Upper lobe of left lung (tissue), 6 donors: ENCODE data around the gene NUP210. TPM values are rescaled to one million over a fixed set of nuclear protein-coding genes. Genes with fewer than 3 reads are reported as not detected.

Experiments
- ATAC-seq, 2 donors: fragments of 200-7000 bp; cut with Tn5 transposase; one replicate each; pipeline ENCODE4 v1.9.1; 2022; ENCODE audit warnings: mild to moderate bottlenecking in 2 of 2, moderate library complexity in 2 of 2; ENCODE audit not compliant: low FRiP score in 2 of 2
- DNase-seq, 2 donors: peaks; one replicate each; pipeline ENCODE4 v3.0.0-alpha.2; 2019 to 2020
- H3K27ac ChIP-seq, 4 donors: fragments of 200-600 bp; sonication (generic); one replicate each; pipeline ENCODE4 v1.5.1; 2016 to 2019
- H3K27me3 ChIP-seq, 4 donors: fragments of 200-600 bp; sonication (generic); one replicate each; pipeline ENCODE4 v1.5.1; 2017 to 2019
- H3K36me3 ChIP-seq, 4 donors: fragments of 200-600 bp; sonication (generic); one replicate each; pipeline ENCODE4 v1.5.1; 2016 to 2019
- H3K4me1 ChIP-seq, 4 donors: fragments of 200-600 bp; sonication (generic); one replicate each; pipeline ENCODE4 v1.5.1; 2018 to 2019
- H3K4me3 ChIP-seq, 4 donors: fragments of 200-600 bp; sonication (generic); one replicate each; pipeline ENCODE4 v1.5.1; 2017 to 2019; ENCODE audit warnings: mild to moderate bottlenecking in 2 of 4, moderate library complexity in 1 of 4
- H3K9me3 ChIP-seq, 4 donors: fragments of 200-600 bp; sonication (generic); one replicate each; pipeline ENCODE4 v1.5.1; 2018 to 2019
- EP300 ChIP-seq, 4 donors: sonication (generic); formaldehyde crosslinking; IDR thresholded peaks; one replicate each; pipeline ENCODE4 v1.5.1; 2017; ENCODE audit warnings: antibody characterized with exemption in 4 of 4, control low read depth in 2 of 4
- POLR2A ChIP-seq, 4 donors: fragments of 450-650 bp; IDR thresholded peaks; one replicate each; pipeline ENCODE4 v1.5.1; 2016 to 2017; ENCODE audit warnings: antibody characterized with exemption in 4 of 4, mild to moderate bottlenecking in 2 of 4
- POLR2AphosphoS5 ChIP-seq, 2 donors: sonication (generic); formaldehyde crosslinking; IDR thresholded peaks; one replicate each; pipeline ENCODE4 v1.5.1; 2017; ENCODE audit warnings: antibody characterized with exemption in 2 of 2
- WGBS, 2 donors: methylation state at CpG; one replicate each; pipeline ENCODE4 v1.1.5; 2017 to 2018; 5-methylcytosine and 5-hydroxymethylcytosine counted together
- total RNA-seq, 6 donors: library from RNA; depleted of rRNA in 4 of 6; stranded (reverse); fragments of >200 nt in 4 of 6; gene quantifications; one replicate each; pipeline versions ENCODE4 v1.1.0 to v1.2.1, GENCODE V29; 2016 to 2021
- TF ChIP-seq, protein P1 (sequence below), 6 experiments: fragments of 450-650 bp in 4 of 6; fragments of 200-600 bp in 2 of 6; sonication (generic) in 2 of 6; IDR thresholded peaks; one replicate each; pipeline ENCODE4 v1.5.1; 2016 to 2019; ENCODE audit warnings: antibody characterized with exemption in 6 of 6
- donor health status: DM: no; HTN: no; CAD: no; lungs with moderate emphysema.
- donor health status: DM: no; HTN: yes; CAD: no; lungs with severe emphysema.

Gene NUP210
- total RNA-seq, 6 donors from 2014 or later: 14.6 to 23.0 (median 20.8) TPM

DNA sequence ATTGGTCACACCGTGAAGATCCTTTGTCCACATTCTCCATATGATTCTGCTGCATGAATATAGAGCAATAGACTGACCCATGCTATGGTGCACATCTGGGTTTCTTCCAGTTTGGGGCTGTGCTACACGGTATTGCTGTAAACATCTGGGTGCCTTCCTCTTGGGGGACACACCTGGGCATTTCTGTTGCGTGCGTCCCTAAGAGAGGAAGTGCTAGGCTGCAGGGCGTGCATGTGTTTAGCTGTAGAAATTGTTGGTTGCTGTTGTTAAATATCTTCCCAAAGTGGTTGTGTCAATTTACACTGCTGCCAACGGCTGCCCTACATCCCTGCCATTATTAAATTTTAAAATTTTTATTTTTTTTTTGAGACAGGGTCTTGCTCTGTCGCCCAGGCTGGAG lies 52.4 kb downstream of the NUP210 start:
- Histone ChIP-seq H3K36me3 (peaks cover 2 to 40% (median 27%) of the 10 kb centered on the region in 4 donors), H3K4me1 (no peaks in the 10 kb centered on the region), H3K27me3 (no peaks in the 10 kb centered on the region), H3K9me3 (no peaks in the 10 kb centered on the region), H3K27ac (no peak overlapping the region), H3K4me3 (no peak overlapping the region)
- DNase-seq (no peak), ATAC-seq (no peak)
- TF ChIP-seq POLR2AphosphoS5 (IDR thresholded peaks at IDR 0.05): no peak
- WGBS, 2 donors: 71 to 74% methylated on average over 7 of the region's 7 CpGs

DNA sequence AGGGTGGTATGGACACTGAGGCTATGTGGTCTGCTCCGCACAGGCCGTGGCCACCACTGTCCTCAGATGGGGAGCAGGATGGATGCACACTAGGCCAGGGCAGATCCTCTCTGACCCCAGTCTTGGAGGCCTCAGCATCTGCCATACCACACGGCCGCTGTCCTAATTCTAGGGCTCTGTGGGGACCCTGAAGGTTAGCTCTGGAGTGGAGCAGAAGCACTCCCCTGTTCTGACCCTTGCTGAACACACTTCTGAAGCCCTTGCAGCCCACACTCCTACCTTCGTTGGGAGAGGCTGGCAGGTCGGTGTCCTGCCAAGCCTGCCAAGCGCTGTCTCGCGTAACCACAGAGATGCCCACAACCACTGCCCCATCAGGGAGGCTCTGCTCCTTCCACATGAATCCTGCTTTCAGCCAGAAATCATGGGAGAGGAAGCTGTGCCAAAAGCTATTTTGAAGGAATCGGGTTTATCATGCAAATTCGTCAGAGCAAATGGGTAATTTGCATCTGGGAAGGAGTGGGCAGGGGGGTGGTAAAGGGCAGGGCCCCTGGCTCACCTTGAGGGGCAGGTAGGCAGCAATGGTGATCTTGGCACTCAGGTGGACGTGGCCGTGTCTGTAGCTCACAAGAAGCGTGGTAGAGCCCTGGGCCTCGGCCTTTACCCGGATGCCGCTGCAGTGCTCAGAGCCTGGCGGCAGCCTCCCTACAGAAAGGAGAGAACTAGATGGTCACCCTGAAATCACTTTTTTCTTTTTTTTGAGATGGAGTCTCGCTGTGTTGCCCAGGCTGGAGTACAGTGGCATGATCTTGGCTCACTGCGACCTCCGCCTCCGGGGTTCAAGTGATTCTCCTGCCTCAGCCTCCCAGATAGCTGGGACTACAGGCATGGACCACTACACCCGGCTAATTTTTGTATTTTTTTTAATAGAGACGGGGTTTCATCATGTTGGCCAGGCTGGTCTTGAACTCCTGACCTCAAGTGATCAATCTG lies 54.4 kb downstream of the NUP210 start:
- ATAC-seq (no peak), DNase-seq (no peak)
- Histone ChIP-seq H3K36me3 (peaks cover 0 to 32% (median 18%) of the 10 kb centered on the region in 4 donors), H3K4me3 (no peak overlapping the region), H3K4me1 (no peaks in the 10 kb centered on the region), H3K27me3 (no peaks in the 10 kb centered on the region), H3K27ac (no peak overlapping the region), H3K9me3 (no peaks in the 10 kb centered on the region)
- 93 to 95% methylated on average over 22 to 24 of the region's 24 CpGs for WGBS, 2 donors
- TF ChIP-seq, protein P1, sequence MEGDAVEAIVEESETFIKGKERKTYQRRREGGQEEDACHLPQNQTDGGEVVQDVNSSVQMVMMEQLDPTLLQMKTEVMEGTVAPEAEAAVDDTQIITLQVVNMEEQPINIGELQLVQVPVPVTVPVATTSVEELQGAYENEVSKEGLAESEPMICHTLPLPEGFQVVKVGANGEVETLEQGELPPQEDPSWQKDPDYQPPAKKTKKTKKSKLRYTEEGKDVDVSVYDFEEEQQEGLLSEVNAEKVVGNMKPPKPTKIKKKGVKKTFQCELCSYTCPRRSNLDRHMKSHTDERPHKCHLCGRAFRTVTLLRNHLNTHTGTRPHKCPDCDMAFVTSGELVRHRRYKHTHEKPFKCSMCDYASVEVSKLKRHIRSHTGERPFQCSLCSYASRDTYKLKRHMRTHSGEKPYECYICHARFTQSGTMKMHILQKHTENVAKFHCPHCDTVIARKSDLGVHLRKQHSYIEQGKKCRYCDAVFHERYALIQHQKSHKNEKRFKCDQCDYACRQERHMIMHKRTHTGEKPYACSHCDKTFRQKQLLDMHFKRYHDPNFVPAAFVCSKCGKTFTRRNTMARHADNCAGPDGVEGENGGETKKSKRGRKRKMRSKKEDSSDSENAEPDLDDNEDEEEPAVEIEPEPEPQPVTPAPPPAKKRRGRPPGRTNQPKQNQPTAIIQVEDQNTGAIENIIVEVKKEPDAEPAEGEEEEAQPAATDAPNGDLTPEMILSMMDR (IDR thresholded peaks at IDR 0.05): no peak
- TF ChIP-seq POLR2AphosphoS5 (IDR thresholded peaks at IDR 0.05) (no peak), EP300 (IDR thresholded peaks at IDR 0.05) (no peak), POLR2A (IDR thresholded peaks at IDR 0.05) (no peak)

GRCh38 chr3:13364602-13365271 lies 55.4 kb downstream of the NUP210 start:
- Histone ChIP-seq H3K27me3 (no peaks in the 10 kb centered on the region), H3K27ac (no peak overlapping the region), H3K9me3 (no peaks in the 10 kb centered on the region), H3K36me3 (peaks cover 0 to 32% (median 17%) of the 10 kb centered on the region in 4 donors), H3K4me3 (no peak overlapping the region), H3K4me1 (no peaks in the 10 kb centered on the region)
- TF ChIP-seq, protein P1 (IDR thresholded peaks at IDR 0.05): no peak
- no peak for TF ChIP-seq POLR2A (IDR thresholded peaks at IDR 0.05)
- no peak for TF ChIP-seq EP300 (IDR thresholded peaks at IDR 0.05)
- no peak for TF ChIP-seq POLR2AphosphoS5 (IDR thresholded peaks at IDR 0.05)
- DNase-seq (no peak), ATAC-seq (no peak)
- WGBS, 2 donors: 90 to 95% methylated on average over 12 of the region's 12 CpGs

GRCh38 chr3:13362551-13362950 lies 57.6 kb downstream of the NUP210 start:
- Histone ChIP-seq H3K9me3 (no peaks in the 10 kb centered on the region), H3K4me1 (no peaks in the 10 kb centered on the region), H3K36me3 (peaks cover 0 to 54% (median 26%) of the 10 kb centered on the region in 4 donors), H3K4me3 (no peak overlapping the region), H3K27me3 (no peaks in the 10 kb centered on the region), H3K27ac (no peak overlapping the region)
- TF ChIP-seq, protein P1 (IDR thresholded peaks at IDR 0.05): no peak
- TF ChIP-seq POLR2AphosphoS5 (IDR thresholded peaks at IDR 0.05) (no peak), EP300 (IDR thresholded peaks at IDR 0.05) (no peak), POLR2A (IDR thresholded peaks at IDR 0.05) (no peak)
- ATAC-seq (no peak), DNase-seq (no peak)
- 92 to 97% methylated on average over 8 of the region's 8 CpGs for WGBS, 2 donors

GRCh38 chr3:13359916-13360315 lies 60.2 kb downstream of the NUP210 start:
- no peaks in the 10 kb centered on the region for H3K4me1 ChIP-seq

More at GRCh38 chr3:13359916-13360315, 60.2 kb downstream of the NUP210 start:
- H3K4me3 ChIP-seq: no peak overlapping the region
- 97 to 98% methylated on average over 6 of the region's 6 CpGs for WGBS, 2 donors
- no peak for TF ChIP-seq POLR2AphosphoS5 (IDR thresholded peaks at IDR 0.05)
- TF ChIP-seq, protein P1 (IDR thresholded peaks at IDR 0.05): no peak
- TF ChIP-seq EP300 (IDR thresholded peaks at IDR 0.05): no peak
- TF ChIP-seq POLR2A (IDR thresholded peaks at IDR 0.05): no peak
- H3K27ac ChIP-seq: no peak overlapping the region
- no peak for ATAC-seq
- H3K27me3 ChIP-seq: no peaks in the 10 kb centered on the region
- no peaks in the 10 kb centered on the region for H3K9me3 ChIP-seq
- DNase-seq: no peak
- H3K36me3 ChIP-seq: peaks cover 0 to 67% (median 32%) of the 10 kb centered on the region in 4 donors
